GM12878 (cell line): ENCODE data around the gene FEN1. TPM values are rescaled to one million over a fixed set of nuclear protein-coding genes. Genes with fewer than 3 reads are reported as not detected.

Experiments used
- ATAC-seq: fragments of 200-7000 bp; cut with Tn5 transposase; 3 replicates; pipeline ENCODE4 v1.9.1; 2020; ENCODE audit warnings: mild to moderate bottlenecking, moderate library complexity
- BruUV-seq: library from RNA; stranded (reverse); fragments of 400-500 nt; replicated peaks from 2 replicates; lab custom pipeline; 2021; lab: Mats Ljungman, UMichigan
- CTCF ChIA-PET: fragments of 300-600 bp; sonication (Branson Sonifier 250); formaldehyde crosslinking; extraction: SDS; loops from one replicate; lab custom pipeline; 2021; ENCODE audit warnings: inconsistent platforms; lab: Yijun Ruan, JAX
- POLR2A ChIA-PET: fragments of 350-600 bp; formaldehyde crosslinking; extraction: SDS; loops from one replicate; lab custom pipeline; 2021; ENCODE audit warnings: inconsistent platforms; lab: Charles Lee
- RAD21 ChIA-PET: fragments of 300-600 bp; sonication (Branson Sonifier 250); formaldehyde crosslinking; loops from one replicate; lab custom pipeline; 2023; ENCODE audit warnings: antibody characterized with exemption; ENCODE audit not compliant: unreplicated experiment; lab: Charles Lee
- SMC1A ChIA-PET: fragments of 300-600 bp; sonication (Branson Sonifier 250); formaldehyde crosslinking; loops from one replicate; lab custom pipeline; 2023; ENCODE audit not compliant: unreplicated experiment, uncharacterized antibody; lab: Charles Lee
- DNase-seq: peaks from one replicate; pipeline ENCODE4 v3.0.0-alpha.2; 2011; ENCODE audit warnings: low read depth, low spot score
- FAIRE-seq: peaks from 3 replicates; lab custom pipeline; 2011; peaks lifted over from hg19 to GRCh38; lab: Jason Lieb, UNC
- H2AFZ ChIP-seq: 2 replicates; pipeline ENCODE4 v1.6.0; 2011; ENCODE audit warnings: low read depth, low read length, control low read depth; ENCODE audit not compliant: control insufficient read depth
- H3K27ac ChIP-seq: 2 replicates; pipeline ENCODE4 v1.5.1; 2011; ENCODE audit warnings: control low read depth; ENCODE audit not compliant: control insufficient read depth, insufficient read depth
- H3K27me3 ChIP-seq, 2 experiments: replicated peaks in 1 of 2; 2 replicates each; pipeline versions ENCODE4 v1.6.0 to v1.6.1; 2011; ENCODE audit warnings: low read length in 1 of 2; ENCODE audit not compliant: control insufficient read depth in 2 of 2, insufficient read depth in 2 of 2
- H3K36me3 ChIP-seq, 2 experiments: 2 replicates each; pipeline ENCODE4 v1.5.1; 2011; ENCODE audit warnings: low read length in 1 of 2; ENCODE audit not compliant: control insufficient read depth in 2 of 2, insufficient read depth in 2 of 2
- H3K4me1 ChIP-seq: 2 replicates; pipeline ENCODE4 v1.6.1; 2011; ENCODE audit warnings: mild to moderate bottlenecking, low read length, moderate library complexity, mixed read lengths; ENCODE audit not compliant: control insufficient read depth, insufficient read depth
- H3K4me2 ChIP-seq: 2 replicates; pipeline ENCODE4 v1.6.0; 2011; ENCODE audit warnings: control low read depth; ENCODE audit not compliant: control insufficient read depth, insufficient read depth
- H3K4me3 ChIP-seq: fragments of 200-600 bp; sonication (generic); 2 replicates; pipeline ENCODE4 v1.5.1; 2016
- H3K79me2 ChIP-seq: 2 replicates; pipeline ENCODE4 v1.6.0; 2011; ENCODE audit warnings: low read length; ENCODE audit not compliant: control insufficient read depth, insufficient read depth
- H3K9ac ChIP-seq: 2 replicates; pipeline ENCODE4 v1.8.0; 2011; ENCODE audit warnings: low read length, control low read depth, mixed read lengths; ENCODE audit not compliant: control insufficient read depth, insufficient read depth
- H3K9me3 ChIP-seq: replicated peaks from 3 replicates; pipeline ENCODE4 v1.5.1; 2011; ENCODE audit warnings: mild to moderate bottlenecking, low read length; ENCODE audit not compliant: control insufficient read depth, insufficient read depth
- H4K20me1 ChIP-seq: 2 replicates; pipeline ENCODE4 v1.6.0; 2011; ENCODE audit not compliant: control insufficient read depth, insufficient read depth
- BMI1 ChIP-seq: fragments of 450-650 bp; IDR thresholded peaks from 2 replicates; pipeline ENCODE4 v1.6.1; 2016; ENCODE audit warnings: mild to moderate bottlenecking, moderate library complexity, borderline replicate concordance
- CHD1 ChIP-seq: IDR thresholded peaks from 2 replicates; pipeline ENCODE4 v1.6.1; 2012; ENCODE audit warnings: low read depth, low read length, improper control_type of control experiment
- FOS ChIP-seq: IDR thresholded peaks from 3 replicates; pipeline ENCODE4 v1.6.1; 2011; ENCODE audit warnings: borderline replicate concordance; ENCODE audit not compliant: insufficient read length; ENCODE audit errors: extremely low read depth
- HCFC1 ChIP-seq: fragments of 150-350 bp; IDR thresholded peaks from 2 replicates; pipeline ENCODE4 v1.6.1; 2014; ENCODE audit warnings: low read length
- KAT2A ChIP-seq: conservative IDR thresholded peaks from 2 replicates; pipeline ENCODE4 v1.6.1; 2011; ENCODE audit warnings: low read depth, low read length; ENCODE audit not compliant: control insufficient read depth
- POLR2A ChIP-seq: IDR thresholded peaks from 2 replicates; pipeline ENCODE4 v1.6.1; 2011; ENCODE audit warnings: low read depth, mild to moderate bottlenecking, low read length
- POLR2AphosphoS5 ChIP-seq: IDR thresholded peaks from 2 replicates; pipeline ENCODE4 v1.6.1; 2011; ENCODE audit warnings: mild to moderate bottlenecking, low read length, inconsistent platforms
- RB1 ChIP-seq: fragments of 450-650 bp; formaldehyde crosslinking; IDR thresholded peaks from 2 replicates; pipeline ENCODE4 v1.6.1; 2017; ENCODE audit warnings: mild to moderate bottlenecking, borderline replicate concordance
- SMAD5 ChIP-seq: IDR thresholded peaks from 2 replicates; pipeline ENCODE4 v1.6.1; 2016; ENCODE audit warnings: antibody characterized with exemption, low read depth
- WGBS: methylation state at CpG from one replicate; pipeline ENCODE4 v1.1.6; 2016; ENCODE audit warnings: low lambda C conversion rate; ENCODE audit not compliant: insufficient replicate concordance, insufficient coverage; ENCODE audit errors: missing lambda C conversion rate; 5-methylcytosine and 5-hydroxymethylcytosine counted together
- in situ Hi-C: fragments of 300-500 bp; cut with MboI; formaldehyde crosslinking; loops from 9 replicates; pipeline ENCODE4 v1.14.3; 2018; ENCODE audit warnings: mixed read lengths
- intact Hi-C: fragments of 100-400 bp; cut with micrococcal nuclease; formaldehyde crosslinking; loops from one replicate; pipeline ENCODE4 v1.14.2; 2022; ENCODE audit not compliant: unreplicated experiment
- polyA plus RNA-seq, 11 experiments: library from polyadenylated mRNA; depleted of rRNA in 4 of 11; unstranded in 6 of 11; stranded (reverse) in 5 of 11; fragments of >200 nt; fragmentation: Nextera tagmentation in 4 of 11; fragmentation: Illumina TruSeq in 1 of 11; extraction: Ambion mirVana in 4 of 11; extraction: Trizol in 1 of 11; gene quantifications; 1 replicate in 1 of 11; 2 replicates in 10 of 11; pipeline versions ENCODE4 v1.2.1 to v1.2.3, GENCODE V29; 2011 to 2016; ENCODE audit warnings: inconsistent platforms in 2 of 11, missing spikeins in 2 of 11, low read depth in 1 of 11
- total RNA-seq, 4 experiments: library from RNA; depleted of rRNA in 3 of 4; stranded (reverse); fragments of >200 nt in 3 of 4; fragmentation: Illumina TruSeq in 1 of 4; extraction: Trizol in 1 of 4; gene quantifications; 2 replicates each; pipeline versions ENCODE4 v1.2.1 to v1.2.3, GENCODE V29; 2013 to 2021
- TF ChIP-seq, protein P1 (sequence below): fragments of 450-650 bp; IDR thresholded peaks from 2 replicates; pipeline ENCODE4 v1.6.1; 2014; ENCODE audit warnings: mild to moderate bottlenecking
- TF ChIP-seq, protein P2 (sequence below): fragments of 450-650 bp; IDR thresholded peaks from 2 replicates; pipeline ENCODE4 v1.6.1; 2018; ENCODE audit warnings: borderline replicate concordance, mild to moderate bottlenecking; ENCODE audit not compliant: partially characterized antibody

Gene FEN1
- total and polyA plus RNA-seq, 10 of the 15 experiments (the other 5 are each of a cell fraction or from before 2014, with no cell fraction given), result 54.8 to 282 (median 125) TPM

DNA sequence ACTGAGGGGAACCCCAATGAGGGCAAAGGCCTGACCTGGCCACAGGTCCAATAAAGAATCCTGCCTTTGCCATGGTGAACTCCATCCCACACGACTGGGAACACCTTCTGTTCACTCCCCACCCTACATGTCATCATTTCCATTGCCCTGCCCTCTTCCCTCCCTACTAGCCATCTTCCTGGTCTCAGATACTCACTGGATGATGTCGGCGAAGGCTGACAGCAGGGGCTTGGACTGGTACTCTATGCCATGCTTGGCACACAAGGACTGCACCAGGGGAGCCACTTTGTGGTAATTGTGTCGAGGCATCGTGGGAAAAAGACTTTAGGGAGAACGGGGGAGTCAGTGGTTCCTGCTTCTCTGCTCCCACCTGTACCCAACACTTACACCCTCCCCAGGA is 9.9 kb downstream of the FEN1 start:
- H3K27ac ChIP-seq, result no peak overlapping the region
- H3K4me3 ChIP-seq, result no peak overlapping the region
- H3K4me1 ChIP-seq, result no peaks in the 10 kb centered on the region; the same call in 1 of the 2 replicates
- ATAC-seq, result no peak
- ChIA-PET POLR2A (interaction anchor here (7.0 kb wide), 1 partner anchor 13 kb away, joined by 77 read pairs; the partner anchor contains the start of gene FADS1), SMC1A (interaction anchor here (0.9 to 2.7 kb wide), 2 partner anchors 11 to 279 kb away, joined by 5 to 9 read pairs; no protein-coding TSS in a partner anchor), CTCF (interaction anchor here (0.6 to 12.7 kb wide), 4 partner anchors 15 to 307 kb away, joined by 4 to 188 read pairs (median 36); partner anchors contain the start of gene BEST1), RAD21 (no interaction called here)
- no peak for DNase-seq
- no peak overlapping the region for H3K9ac ChIP-seq
- in situ Hi-C loops, result no loop called here
- no peak overlapping the region for H3K4me2 ChIP-seq
- no peak overlapping the region for H2AFZ ChIP-seq
- no peaks in the 10 kb centered on the region for H3K27me3 ChIP-seq
- TF ChIP-seq POLR2A, result peak; percentile 41; the same call in 1 of the 2 replicates
- TF ChIP-seq RB1, result no peak
- no peak for TF ChIP-seq POLR2AphosphoS5
- TF ChIP-seq, protein P1, sequence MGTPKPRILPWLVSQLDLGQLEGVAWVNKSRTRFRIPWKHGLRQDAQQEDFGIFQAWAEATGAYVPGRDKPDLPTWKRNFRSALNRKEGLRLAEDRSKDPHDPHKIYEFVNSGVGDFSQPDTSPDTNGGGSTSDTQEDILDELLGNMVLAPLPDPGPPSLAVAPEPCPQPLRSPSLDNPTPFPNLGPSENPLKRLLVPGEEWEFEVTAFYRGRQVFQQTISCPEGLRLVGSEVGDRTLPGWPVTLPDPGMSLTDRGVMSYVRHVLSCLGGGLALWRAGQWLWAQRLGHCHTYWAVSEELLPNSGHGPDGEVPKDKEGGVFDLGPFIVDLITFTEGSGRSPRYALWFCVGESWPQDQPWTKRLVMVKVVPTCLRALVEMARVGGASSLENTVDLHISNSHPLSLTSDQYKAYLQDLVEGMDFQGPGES, result no peak
- H4K20me1 ChIP-seq, result no peaks in the 10 kb centered on the region
- peaks cover 13% of the 10 kb centered on the region for H3K79me2 ChIP-seq
- H3K9me3 ChIP-seq, result no peaks in the 10 kb centered on the region
- no TSS peak for BruUV-seq
- 100% methylated on average over 5 of the region's 6 CpGs for WGBS
- FAIRE-seq, result no peak
- peaks cover 7 to 16% of the 10 kb centered on the region in 2 experiments for H3K36me3 ChIP-seq
- intact Hi-C loops, result no loop called here

DNA sequence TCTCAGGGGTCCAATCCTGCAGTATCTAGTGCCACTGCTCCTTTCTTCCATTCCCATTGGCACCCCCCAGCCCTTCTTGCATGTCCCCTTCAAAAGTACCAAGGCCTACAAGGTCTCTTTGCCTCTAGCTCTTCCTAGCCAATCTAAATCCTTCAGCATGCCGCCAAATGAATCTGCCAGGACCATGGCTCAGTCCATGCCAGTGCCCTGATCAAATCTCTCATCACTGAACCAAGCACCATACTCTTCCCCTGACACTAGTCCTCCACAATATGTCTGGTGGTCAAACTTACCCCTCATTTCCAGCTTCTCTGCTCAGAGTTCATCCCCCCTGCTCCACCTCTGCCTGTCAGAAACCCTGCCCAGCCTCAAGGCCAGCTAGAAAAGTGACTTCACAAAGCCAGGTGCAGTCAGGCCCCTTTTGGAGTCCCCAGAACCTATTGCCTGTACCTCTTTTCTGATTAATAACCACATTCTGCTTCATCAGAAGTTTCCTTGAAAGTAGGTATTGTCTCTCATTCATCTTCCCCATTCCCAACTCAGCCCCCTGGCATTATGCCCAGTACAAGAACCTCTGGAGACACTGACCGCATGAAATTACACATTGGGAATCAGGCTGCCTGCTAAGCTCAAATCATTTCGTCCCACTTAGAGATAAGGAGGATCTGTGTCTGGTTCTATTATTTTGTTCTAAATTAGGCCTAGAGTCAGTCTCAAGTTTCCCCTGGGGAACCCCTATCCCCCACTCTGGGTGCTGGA is 11.4 kb downstream of the FEN1 start:
- H3K4me3 ChIP-seq, result no peak overlapping the region
- H2AFZ ChIP-seq, result no peak overlapping the region
- in situ Hi-C loops (no loop called here), intact Hi-C loops (no loop called here)
- RAD21 ChIA-PET, result no interaction called here
- no peak overlapping the region for H3K4me2 ChIP-seq
- ATAC-seq (no peak), FAIRE-seq (no peak), DNase-seq (no peak)
- CTCF ChIA-PET, result interaction anchor here (0.5 to 1.5 kb wide), 4 partner anchors 11 to 278 kb away, joined by 3 to 4 read pairs (median 4); no protein-coding TSS in a partner anchor
- BruUV-seq, result no TSS peak
- H3K9ac ChIP-seq, result no peak overlapping the region
- no peak overlapping the region for H3K27ac ChIP-seq
- no peaks in the 10 kb centered on the region for H3K9me3 ChIP-seq
- 100% methylated on average over 3 of the region's 3 CpGs for WGBS
- no peaks in the 10 kb centered on the region for H3K4me1 ChIP-seq
- no peaks in the 10 kb centered on the region for H4K20me1 ChIP-seq
- no peaks in the 10 kb centered on the region for H3K27me3 ChIP-seq
- H3K79me2 ChIP-seq, result peaks cover 3% of the 10 kb centered on the region
- POLR2A ChIA-PET, result no interaction called here
- SMC1A ChIA-PET, result interaction anchor here (2.7 kb wide), 1 partner anchor 10 kb away, joined by 9 read pairs; no protein-coding TSS in a partner anchor
- peaks cover 7 to 15% of the 10 kb centered on the region in 2 experiments for H3K36me3 ChIP-seq
- no peak for TF ChIP-seq SMAD5
- TF ChIP-seq CHD1, result no peak
- TF ChIP-seq HCFC1, result no peak
- TF ChIP-seq, protein P2, sequence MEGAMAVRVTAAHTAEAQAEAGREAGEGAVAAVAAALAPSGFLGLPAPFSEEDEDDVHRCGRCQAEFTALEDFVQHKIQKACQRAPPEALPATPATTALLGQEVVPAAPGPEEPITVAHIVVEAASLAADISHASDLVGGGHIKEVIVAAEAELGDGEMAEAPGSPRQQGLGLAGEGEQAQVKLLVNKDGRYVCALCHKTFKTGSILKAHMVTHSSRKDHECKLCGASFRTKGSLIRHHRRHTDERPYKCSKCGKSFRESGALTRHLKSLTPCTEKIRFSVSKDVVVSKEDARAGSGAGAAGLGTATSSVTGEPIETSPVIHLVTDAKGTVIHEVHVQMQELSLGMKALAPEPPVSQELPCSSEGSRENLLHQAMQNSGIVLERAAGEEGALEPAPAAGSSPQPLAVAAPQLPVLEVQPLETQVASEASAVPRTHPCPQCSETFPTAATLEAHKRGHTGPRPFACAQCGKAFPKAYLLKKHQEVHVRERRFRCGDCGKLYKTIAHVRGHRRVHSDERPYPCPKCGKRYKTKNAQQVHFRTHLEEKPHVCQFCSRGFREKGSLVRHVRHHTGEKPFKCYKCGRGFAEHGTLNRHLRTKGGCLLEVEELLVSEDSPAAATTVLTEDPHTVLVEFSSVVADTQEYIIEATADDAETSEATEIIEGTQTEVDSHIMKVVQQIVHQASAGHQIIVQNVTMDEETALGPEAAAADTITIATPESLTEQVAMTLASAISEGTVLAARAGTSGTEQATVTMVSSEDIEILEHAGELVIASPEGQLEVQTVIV, result no peak
- TF ChIP-seq, protein P1, result no peak
- TF ChIP-seq FOS, result no peak
- no peak for TF ChIP-seq BMI1
- no peak for TF ChIP-seq KAT2A
